HepG2 (cell line): Measurements from ENCODE around the gene WDR89. TPM values are rescaled to one million over a fixed set of nuclear protein-coding genes. Genes with fewer than 3 reads are reported as not detected.

Experiments used
- ATAC-seq: fragments of 200-7000 bp; cut with Tn5 transposase; 3 replicates; pipeline ENCODE4 v1.9.1; 2020; ENCODE audit warnings: mild to moderate bottlenecking, moderate library complexity
- BruUV-seq: library from RNA; stranded (reverse); fragments of 400-500 nt; replicated peaks from 2 replicates; lab custom pipeline; 2021; lab: Mats Ljungman, UMichigan
- CTCF ChIA-PET: fragments of 300-600 bp; formaldehyde crosslinking; extraction: SDS; loops from one replicate; lab custom pipeline; 2021; ENCODE audit warnings: low total read pairs, inconsistent platforms, low intra/inter-chr PET ratio; lab: Yijun Ruan, JAX
- POLR2A ChIA-PET: fragments of 350-600 bp; sonication (Branson Sonifier 250); formaldehyde crosslinking; loops from one replicate; lab custom pipeline; 2020; ENCODE audit warnings: antibody characterized with exemption, inconsistent platforms; lab: Yijun Ruan, JAX
- DNase-seq: peaks from one replicate; pipeline ENCODE4 v3.0.0-alpha.2; 2015; ENCODE audit warnings: low spot score
- FAIRE-seq: peaks from 3 replicates; lab custom pipeline; 2011; peaks lifted over from hg19 to GRCh38; lab: Jason Lieb, UNC
- H2AFZ ChIP-seq: one replicate; pipeline ENCODE4 v1.6.1; 2011; ENCODE audit warnings: low read length, inconsistent platforms
- H3K27ac ChIP-seq: fragments of 300-600 bp; 3 replicates; pipeline ENCODE4 v1.8.0; 2011; ENCODE audit warnings: mixed run types, mild to moderate bottlenecking, mixed read lengths, low read length, inconsistent platforms; ENCODE audit not compliant: insufficient read depth; ENCODE audit errors: extremely low read length
- H3K27me3 ChIP-seq, 2 experiments: fragments of 200-600 bp in 1 of 2; 2 replicates in 1 of 2; 3 replicates in 1 of 2; pipeline versions ENCODE4 v1.6.0 to v1.8.0; 2011; ENCODE audit warnings: low read length in 2 of 2, mild to moderate bottlenecking in 2 of 2, moderate library complexity in 2 of 2, inconsistent platforms in 1 of 2; ENCODE audit not compliant: insufficient read depth in 2 of 2, control insufficient read depth in 1 of 2
- H3K36me3 ChIP-seq, 2 experiments: fragments of 200-600 bp in 1 of 2; replicated peaks in 1 of 2; 2 replicates in 1 of 2; 3 replicates in 1 of 2; pipeline versions ENCODE4 v1.5.1 to v1.8.0; 2011; ENCODE audit warnings: low read length in 2 of 2, inconsistent platforms in 1 of 2; ENCODE audit not compliant: insufficient read depth in 2 of 2, control insufficient read depth in 1 of 2
- H3K4me1 ChIP-seq: 2 replicates; pipeline ENCODE4 v1.5.1; 2012; ENCODE audit warnings: low read length, inconsistent platforms; ENCODE audit not compliant: insufficient read depth
- H3K4me2 ChIP-seq: 2 replicates; pipeline ENCODE4 v1.6.0; 2011; ENCODE audit warnings: low read depth, low read length, inconsistent platforms
- H3K4me3 ChIP-seq, 3 experiments: fragments of 200-600 bp in 1 of 3; sonication (generic), shearing (Covaris generic) in 1 of 3; replicated peaks in 1 of 3; 2 replicates each; pipeline ENCODE4 v1.5.1; 2011 to 2016; ENCODE audit warnings: low read length in 3 of 3, inconsistent platforms in 2 of 3, low read depth in 2 of 3, mild to moderate bottlenecking in 2 of 3, control low read depth in 1 of 3, mixed read lengths in 1 of 3; ENCODE audit not compliant: insufficient read depth in 1 of 3
- H3K79me2 ChIP-seq: one replicate; pipeline ENCODE4 v1.6.1; 2011; ENCODE audit warnings: low read length, inconsistent platforms; ENCODE audit not compliant: insufficient read depth
- H3K9ac ChIP-seq: 2 replicates; pipeline ENCODE4 v1.6.0; 2011; ENCODE audit warnings: mild to moderate bottlenecking, low read depth, low read length, inconsistent platforms; ENCODE audit not compliant: insufficient read depth
- H3K9me3 ChIP-seq: 2 replicates; pipeline ENCODE4 v1.5.1; 2012; ENCODE audit warnings: mild to moderate bottlenecking, low read length
- H4K20me1 ChIP-seq: 2 replicates; pipeline ENCODE4 v1.6.0; 2011; ENCODE audit warnings: inconsistent platforms, mild to moderate bottlenecking, low read length, moderate library complexity; ENCODE audit not compliant: insufficient read depth
- FOXO4 ChIP-seq: sonication (generic); formaldehyde crosslinking; conservative IDR thresholded peaks from 2 replicates; pipeline ENCODE4 v1.8.1; 2023; ENCODE audit warnings: missing genetic modification reagents
- HIVEP1 ChIP-seq: sonication (generic); formaldehyde crosslinking; IDR thresholded peaks from 2 replicates; pipeline ENCODE4 v1.4.0; 2020; ENCODE audit warnings: mild to moderate bottlenecking, missing genetic modification reagents
- MED1 ChIP-seq: sonication (generic); formaldehyde crosslinking; IDR thresholded peaks from 2 replicates; pipeline ENCODE4 v1.4.0; 2020; ENCODE audit warnings: missing genetic modification reagents
- NCOA2 ChIP-seq: sonication (generic); formaldehyde crosslinking; IDR thresholded peaks from 2 replicates; pipeline ENCODE4 v1.8.0; 2022; ENCODE audit warnings: inconsistent platforms
- SCMH1 ChIP-seq: sonication (generic); formaldehyde crosslinking; IDR thresholded peaks from 2 replicates; pipeline ENCODE4 v1.9.0; 2021; ENCODE audit warnings: missing genetic modification reagents, mild to moderate bottlenecking, borderline replicate concordance
- SNRNP70 ChIP-seq: fragments of 200-400 bp; formaldehyde crosslinking; IDR thresholded peaks from 2 replicates; pipeline ENCODE4 v1.6.1; 2017; ENCODE audit warnings: mild to moderate bottlenecking, low read depth, low read length, moderate library complexity
- ZNF230 ChIP-seq: sonication (generic); formaldehyde crosslinking; IDR thresholded peaks from 2 replicates; pipeline ENCODE4 v1.4.0; 2020; ENCODE audit warnings: mild to moderate bottlenecking, missing genetic modification reagents
- ZNF605 ChIP-seq: sonication (generic); formaldehyde crosslinking; IDR thresholded peaks from 2 replicates; pipeline ENCODE4 v1.8.0; 2022; ENCODE audit warnings: mild to moderate bottlenecking, missing genetic modification reagents
- ZNF83 ChIP-seq: sonication (generic); formaldehyde crosslinking; IDR thresholded peaks from 2 replicates; pipeline ENCODE4 v1.4.0; 2020; ENCODE audit warnings: missing genetic modification reagents, mild to moderate bottlenecking, borderline replicate concordance
- ZXDC ChIP-seq: sonication (generic); formaldehyde crosslinking; IDR thresholded peaks from 2 replicates; pipeline ENCODE4 v1.5.0; 2020; ENCODE audit warnings: mild to moderate bottlenecking, missing genetic modification reagents
- WGBS: methylation state at CpG from one replicate; pipeline ENCODE4 v1.1.6; 2017; ENCODE audit warnings: low lambda C conversion rate; 5-methylcytosine and 5-hydroxymethylcytosine counted together
- in situ Hi-C: cut with HindIII; loops from 2 replicates; pipeline ENCODE4 v1.10.0; 2017; ENCODE audit warnings: low pct_unique_long_range_greater_than_20kb; ENCODE audit not compliant: extremely low pct_ligation_motif_present
- intact Hi-C: fragments of 100-400 bp; cut with micrococcal nuclease; formaldehyde crosslinking; loops from one replicate; pipeline ENCODE4 v1.10.0; 2022; ENCODE audit not compliant: unreplicated experiment
- polyA plus RNA-seq, 8 experiments: library from polyadenylated mRNA; depleted of rRNA in 3 of 8; stranded (reverse) in 7 of 8; unstranded in 1 of 8; fragments of >200 nt; fragmentation: Illumina TruSeq in 4 of 8; extraction: Trizol in 4 of 8; gene quantifications; 2 replicates each; pipeline versions ENCODE4 v1.2.1 to v1.2.3, GENCODE V29; 2011 to 2016; ENCODE audit warnings: low read depth in 4 of 8, missing spikeins in 1 of 8, mixed read lengths in 1 of 8; ENCODE audit not compliant: insufficient read depth in 1 of 8
- total RNA-seq, 5 experiments: library from RNA; depleted of rRNA; stranded (reverse); fragments of >200 nt; fragmentation: Illumina TruSeq; extraction: Trizol; gene quantifications; 2 replicates each; pipeline ENCODE4 v1.2.3, GENCODE V29; 2016; ENCODE audit warnings: low read depth in 1 of 5
- TF ChIP-seq, protein P1 (sequence below): sonication (generic); formaldehyde crosslinking; IDR thresholded peaks from 2 replicates; pipeline ENCODE4 v1.4.0; 2020; ENCODE audit warnings: missing genetic modification reagents, borderline replicate concordance

Gene WDR89
- total and polyA plus RNA-seq, 2 of the 13 experiments (the other 11 are each of a cell fraction or from before 2014, with no cell fraction given) = 5.2 to 20.1 TPM

GRCh38 chr14:63677891-63678379 is 36.3 kb upstream of the WDR89 start:
- Histone ChIP-seq H4K20me1 (no peaks in the 10 kb centered on the region), H3K4me2 (no peak overlapping the region), H3K9me3 (no peaks in the 10 kb centered on the region), H2AFZ (no peak overlapping the region), H3K27me3 (no peaks in the 10 kb centered on the region), H3K4me3 (no peak overlapping the region), H3K79me2 (no peaks in the 10 kb centered on the region), H3K36me3 (0 out of 5 replicates have a peak, but pooled peaks cover 0 to 1% of the 10 kb centered on the region in 2 experiments), H3K9ac (no peak overlapping the region), H3K4me1 (0 out of 2 replicates have a peak, but pooled peaks cover 7% of the 10 kb centered on the region)
- CTCF ChIA-PET = no interaction called here
- DNase-seq = no peak
- intact Hi-C loops = no loop called here
- FAIRE-seq = no peak
- no TSS peak for BruUV-seq
- WGBS = 96% methylated on average over 3 of the region's 3 CpGs
- no peak for ATAC-seq
- TF ChIP-seq NCOA2 (CRISPR knock-in tag) (no peak), SNRNP70 (no peak), MED1 (CRISPR knock-in tag) (no peak), FOXO4 (no peak), ZNF230 (CRISPR knock-in tag) (no peak), ZXDC (CRISPR knock-in tag) (no peak), ZNF83 (CRISPR knock-in tag) (no peak), HIVEP1 (CRISPR knock-in tag) (no peak), SCMH1 (CRISPR knock-in tag) (no peak), ZNF605 (CRISPR knock-in tag) (no peak)
- TF ChIP-seq, protein P1, sequence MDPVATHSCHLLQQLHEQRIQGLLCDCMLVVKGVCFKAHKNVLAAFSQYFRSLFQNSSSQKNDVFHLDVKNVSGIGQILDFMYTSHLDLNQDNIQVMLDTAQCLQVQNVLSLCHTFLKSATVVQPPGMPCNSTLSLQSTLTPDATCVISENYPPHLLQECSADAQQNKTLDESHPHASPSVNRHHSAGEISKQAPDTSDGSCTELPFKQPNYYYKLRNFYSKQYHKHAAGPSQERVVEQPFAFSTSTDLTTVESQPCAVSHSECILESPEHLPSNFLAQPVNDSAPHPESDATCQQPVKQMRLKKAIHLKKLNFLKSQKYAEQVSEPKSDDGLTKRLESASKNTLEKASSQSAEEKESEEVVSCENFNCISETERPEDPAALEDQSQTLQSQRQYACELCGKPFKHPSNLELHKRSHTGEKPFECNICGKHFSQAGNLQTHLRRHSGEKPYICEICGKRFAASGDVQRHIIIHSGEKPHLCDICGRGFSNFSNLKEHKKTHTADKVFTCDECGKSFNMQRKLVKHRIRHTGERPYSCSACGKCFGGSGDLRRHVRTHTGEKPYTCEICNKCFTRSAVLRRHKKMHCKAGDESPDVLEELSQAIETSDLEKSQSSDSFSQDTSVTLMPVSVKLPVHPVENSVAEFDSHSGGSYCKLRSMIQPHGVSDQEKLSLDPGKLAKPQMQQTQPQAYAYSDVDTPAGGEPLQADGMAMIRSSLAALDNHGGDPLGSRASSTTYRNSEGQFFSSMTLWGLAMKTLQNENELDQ (CRISPR knock-in tag) = no peak
- TF ChIP-seq, all 625 proteins: peak for 0
- H3K27ac ChIP-seq = no peak overlapping the region
- POLR2A ChIA-PET = interaction anchor here (1.5 kb wide), 1 partner anchor 36 kb away, joined by 3 read pairs; no protein-coding TSS in a partner anchor
- in situ Hi-C loops = no loop called here
